ENCODE measurements around the gene UBR7. TPM values are rescaled to one million over a fixed set of nuclear protein-coding genes. Genes with fewer than 3 reads are reported as not detected.
A peak's percentile ranks its signal among the peaks of the same experiment; 100 is the strongest.
"Not testable (repeated sequence)": the region's sequence is repeated elsewhere in the genome, so short reads cannot be mapped to it uniquely, and the experiment has no call there.

UBR7 gene
- total RNA-seq, 1 donor from 2014 or later, result 13.4 TPM

- ATAC-seq, result no peak
Observed at GRCh38 chr14:93195316-93195999, 11.6 kb upstream of the UBR7 start.

- ATAC-seq, result no peak
Observed at GRCh38 chr14:93199031-93199430, 8.0 kb upstream of the UBR7 start.

- no peak for ATAC-seq
Observed at GRCh38 chr14:93200553-93200952, 6.5 kb upstream of the UBR7 start.

- no peak for ATAC-seq
Observed at GRCh38 chr14:93201155-93201704, 5.8 kb upstream of the UBR7 start.

GRCh38 chr14:93207468-93208308 is 632 bp downstream of the UBR7 start:
- peak; percentile 46 for ATAC-seq

GRCh38 chr14:93212432-93212831 is 5.4 kb downstream of the UBR7 start:
- ATAC-seq, result no peak

GRCh38 chr14:93214598-93214997 is 7.5 kb downstream of the UBR7 start:
- ATAC-seq, result no peak

GRCh38 chr14:93219103-93219726 is 12.2 kb downstream of the UBR7 start:
- ATAC-seq, result peak; percentile 83

GRCh38 chr14:93220509-93220908 is 13.5 kb downstream of the UBR7 start:
- ATAC-seq, result no peak

- ATAC-seq, result no peak
Observed at GRCh38 chr14:93223565-93223964, 16.5 kb downstream of the UBR7 start.

GRCh38 chr14:93228550-93228949 is 21.5 kb downstream of the UBR7 start:
- ATAC-seq, result no peak

GRCh38 chr14:93230539-93230938 is 23.5 kb downstream of the UBR7 start:
- ATAC-seq, result no peak

- peak; percentile 27 for ATAC-seq
Observed at GRCh38 chr14:93231129-93231979, 24.3 kb downstream of the UBR7 start.

GRCh38 chr14:93232159-93232558 is 25.1 kb downstream of the UBR7 start:
- ATAC-seq, result no peak

- ATAC-seq, result not testable (repeated sequence)
Observed at GRCh38 chr14:93233078-93233477, 26.0 kb downstream of the UBR7 start.

- peak; percentile 65 for ATAC-seq
Observed at GRCh38 chr14:93234798-93235197, 27.7 kb downstream of the UBR7 start.

- no peak for ATAC-seq
Observed at GRCh38 chr14:93239869-93240677, 33.0 kb downstream of the UBR7 start.

- ATAC-seq, result no peak
Observed at GRCh38 chr14:93240678-93241000, 33.6 kb downstream of the UBR7 start.

- no peak for ATAC-seq
Observed at GRCh38 chr14:93245764-93246420, 38.8 kb downstream of the UBR7 start.

- ATAC-seq, result no peak
Observed at GRCh38 chr14:93246534-93246933, 39.5 kb downstream of the UBR7 start.

All from esophagus mucosa (tissue), 1 donor.